OCI-LY3 (cell line): ENCODE data around the gene OLA1.

Experiments used
- CTCF ChIP-seq: fragments of 200-600, 300-600 bp; sonication (generic); IDR thresholded peaks from 2 replicates; pipeline ENCODE4 v1.5.1; 2014; ENCODE audit warnings: antibody characterized with exemption, low read length, low read depth
- EZH2phosphoT487 ChIP-seq: fragments of 200-600 bp; shearing (Covaris generic); IDR thresholded peaks from 2 replicates; pipeline ENCODE4 v1.6.1; 2018; ENCODE audit warnings: antibody characterized with exemption, mixed run types, low read depth

- TF ChIP-seq CTCF (no peak), EZH2phosphoT487 (no peak)
Observed at GRCh38 chr2:174059178-174059883, 189.0 kb downstream of the OLA1 start.
